GM19397 (cell line): ENCODE data around the gene MAP4K3.
"Not testable (repeated sequence)": the region's sequence is repeated elsewhere in the genome, so short reads cannot be mapped to it uniquely, and the experiment has no call there.

Experiments
- ATAC-seq: cut with Tn5 transposase; IDR thresholded peaks from one replicate; pipeline ENCODE4 v1.9.1; 2021; ENCODE audit warnings: mild to moderate bottlenecking, moderate library complexity; ENCODE audit not compliant: unreplicated experiment

Gene MAP4K3

DNA sequence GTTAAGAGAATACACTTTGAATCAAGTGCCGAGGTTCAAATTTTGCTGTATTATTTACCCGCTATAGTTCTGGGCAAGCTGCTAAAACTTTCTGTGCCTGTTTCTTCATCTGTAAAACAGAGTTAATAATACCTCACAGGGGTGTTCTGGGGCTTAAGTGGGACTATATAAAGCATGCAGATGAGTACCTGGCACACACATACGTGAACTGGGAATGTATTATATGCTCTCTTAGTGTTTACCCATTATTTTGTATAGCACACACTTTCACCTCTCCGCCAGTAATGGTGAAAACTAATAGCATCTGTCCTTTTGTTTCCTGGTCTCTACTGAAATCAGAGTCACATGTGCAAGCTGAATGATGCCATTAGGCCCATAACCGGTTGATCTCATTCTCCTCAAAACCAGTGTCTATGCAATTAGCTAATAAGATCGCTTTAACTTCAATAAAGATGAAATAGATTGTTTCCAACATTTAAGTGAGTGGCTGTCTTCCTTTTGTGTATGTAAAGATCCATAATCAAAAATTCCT is 189.5 kb downstream of the MAP4K3 start:
- no peak for ATAC-seq

DNA sequence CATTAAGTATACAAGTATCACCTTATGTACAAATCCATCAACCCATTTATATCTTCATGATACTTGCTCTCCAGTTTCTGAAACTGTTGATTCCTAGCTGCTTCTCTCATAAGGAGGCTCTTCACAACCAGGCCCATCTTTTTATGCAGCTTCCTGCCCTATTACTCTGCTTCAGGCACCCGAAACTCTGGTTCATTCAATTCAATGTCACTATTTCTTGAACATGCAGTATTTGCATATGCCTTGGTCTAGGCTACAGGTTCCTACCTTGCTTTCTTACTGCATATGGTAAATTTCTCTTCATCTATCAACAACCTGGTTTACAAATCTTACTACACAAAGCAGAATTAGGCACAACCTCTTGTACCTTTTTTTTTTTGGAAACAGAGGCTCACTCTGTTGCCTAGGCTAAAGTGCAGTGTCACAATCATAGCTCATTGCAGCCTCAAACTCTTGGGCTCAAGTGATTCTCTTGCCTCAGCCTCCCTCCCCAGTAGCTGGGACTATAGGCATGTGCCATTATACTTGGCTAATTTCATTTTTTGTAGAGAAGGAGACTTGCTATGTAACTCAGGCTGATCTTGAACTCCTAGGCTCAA is 190.6 kb downstream of the MAP4K3 start:
- no peak for ATAC-seq

GRCh38 chr2:39244963-39245625 is 192.0 kb downstream of the MAP4K3 start:
- ATAC-seq = not testable (repeated sequence)

DNA sequence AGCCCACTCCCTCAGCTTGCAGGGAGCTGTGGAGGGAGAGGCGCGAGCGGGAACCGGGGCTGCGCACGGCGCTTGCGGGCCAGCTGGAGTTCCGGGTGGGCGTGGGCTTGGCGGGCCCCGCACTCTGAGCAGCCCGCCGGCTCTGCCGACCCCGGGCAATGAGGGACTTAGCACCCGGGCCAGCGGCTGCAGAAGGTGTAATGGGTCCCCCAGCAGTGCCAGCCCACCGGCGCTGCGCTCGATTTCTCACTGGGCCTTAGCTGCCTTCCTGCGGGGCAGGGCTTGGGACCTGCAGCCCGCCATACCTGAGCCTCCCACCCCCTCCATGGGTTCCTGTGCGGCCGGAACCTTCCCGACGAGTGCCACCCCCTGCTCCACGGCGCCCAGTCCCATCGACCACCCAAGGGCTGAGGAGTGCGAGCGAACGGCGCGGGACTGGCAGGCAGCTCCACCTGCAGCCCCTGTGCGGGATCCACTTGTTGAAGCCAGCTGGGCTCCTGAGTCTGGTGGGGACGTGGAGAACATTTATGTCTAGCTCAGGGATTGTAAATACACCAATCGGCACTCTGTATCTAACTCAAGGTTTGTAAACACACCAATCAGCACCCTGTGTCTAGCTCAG is 192.7 kb downstream of the MAP4K3 start:
- ATAC-seq = not testable (repeated sequence)

GRCh38 chr2:39243469-39244123 is 193.5 kb downstream of the MAP4K3 start, which contains the start of gene CDKL4:
TSS of gene CDKL4 (minus strand) at chr2:39243970.
- ATAC-seq = no peak

DNA sequence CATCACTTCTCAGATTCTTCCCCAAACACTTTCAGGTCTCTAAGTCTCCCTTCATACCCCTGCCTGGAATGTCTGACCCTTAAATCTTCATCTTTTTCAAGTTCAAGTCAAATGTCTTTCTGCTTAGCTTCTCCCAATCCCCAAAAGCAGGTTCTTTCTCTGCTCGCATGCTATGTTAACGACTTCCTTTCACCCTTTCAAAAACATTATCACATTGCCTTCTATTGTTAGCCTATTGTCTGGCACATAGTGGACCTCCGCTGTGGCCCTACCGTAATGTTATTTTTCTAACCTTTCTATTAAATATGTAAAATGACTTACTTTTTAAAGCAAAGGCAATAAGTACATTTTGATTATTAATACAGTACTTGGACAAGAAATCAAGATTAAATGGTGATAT is 195.5 kb downstream of the MAP4K3 start:
- no peak for ATAC-seq

- no peak for ATAC-seq
Observed at GRCh38 chr2:39240758-39241157, 196.3 kb downstream of the MAP4K3 start.

GRCh38 chr2:39234754-39235153 is 202.3 kb downstream of the MAP4K3 start:
- no peak for ATAC-seq

DNA sequence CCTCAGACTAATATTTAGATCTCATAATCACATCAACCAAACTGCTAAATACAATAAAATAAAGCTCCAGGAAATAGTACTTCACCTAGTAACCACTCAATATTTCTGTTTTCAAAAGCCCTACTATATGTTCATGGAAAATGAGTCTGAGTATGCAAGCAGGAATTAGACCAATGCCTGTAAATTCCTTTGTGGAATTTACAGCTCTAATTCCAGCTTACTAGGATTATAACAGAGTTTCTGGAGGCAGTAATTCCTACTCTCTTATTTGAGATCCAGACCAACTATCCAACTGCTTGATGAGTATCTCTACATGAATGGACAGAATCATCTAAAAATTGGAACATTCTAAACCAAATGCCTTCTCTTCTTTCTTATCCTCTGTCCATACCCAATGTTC is 204.9 kb downstream of the MAP4K3 start:
- no peak for ATAC-seq

- peak; percentile 21 for ATAC-seq
Observed at GRCh38 chr2:39228413-39229209, 208.5 kb downstream of the MAP4K3 start.

GRCh38 chr2:39227628-39228412 is 209.3 kb downstream of the MAP4K3 start:
- peak; percentile 68 for ATAC-seq

- no peak for ATAC-seq
Observed at GRCh38 chr2:39225567-39225966, 211.5 kb downstream of the MAP4K3 start.

- ATAC-seq = no peak
Observed at GRCh38 chr2:39223909-39224308, 213.2 kb downstream of the MAP4K3 start.

- ATAC-seq = no peak
Observed at GRCh38 chr2:39221459-39221858, 215.6 kb downstream of the MAP4K3 start.

DNA sequence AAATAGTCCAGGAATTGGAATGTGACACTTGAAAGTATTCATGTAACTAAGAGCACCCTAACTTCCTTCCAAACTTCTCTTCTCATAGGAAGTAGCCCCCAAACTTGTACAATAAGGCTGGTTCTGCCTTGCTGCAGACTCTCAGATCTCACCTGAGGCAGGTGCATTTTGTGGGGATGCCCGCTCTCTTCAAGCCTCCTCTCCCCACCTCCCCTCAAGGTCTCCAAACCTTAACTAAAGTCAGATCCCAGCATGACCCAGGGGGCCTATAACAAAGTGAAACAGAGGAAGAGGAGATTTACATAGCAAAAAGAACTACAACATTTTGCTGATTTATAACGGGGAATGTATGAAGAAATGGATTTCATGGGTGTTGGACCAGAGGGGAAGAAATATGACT is 216.9 kb downstream of the MAP4K3 start:
- no peak for ATAC-seq

- no peak for ATAC-seq
Observed at GRCh38 chr2:39218391-39218790, 218.7 kb downstream of the MAP4K3 start.

DNA sequence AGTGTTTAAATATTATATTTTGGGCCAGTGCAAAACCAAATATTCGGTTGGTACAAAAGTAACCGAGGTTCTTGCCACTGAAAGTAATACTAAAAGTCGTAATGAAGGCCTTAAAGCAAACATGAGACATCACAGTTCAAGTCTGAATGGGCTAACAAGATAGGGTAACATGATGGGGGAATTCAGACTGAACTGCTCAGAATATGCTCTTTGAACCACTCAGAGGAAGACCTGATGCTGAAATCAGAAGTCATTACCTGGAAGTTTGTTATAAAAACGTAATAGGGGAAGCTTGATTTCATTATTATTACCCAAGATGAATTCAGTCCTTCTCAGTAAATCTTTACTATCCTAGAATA is 219.9 kb downstream of the MAP4K3 start:
- no peak for ATAC-seq

GRCh38 chr2:39216346-39217191 is 220.5 kb downstream of the MAP4K3 start:
- no peak for ATAC-seq

- no peak for ATAC-seq
Observed at GRCh38 chr2:39215545-39215944, 221.5 kb downstream of the MAP4K3 start.
